HL-60 (cell line): ENCODE measurements around the gene TARBP2.

Source experiments
- DNase-seq, 2 experiments: peaks; one replicate each; pipeline ENCODE4 v3.0.0-alpha.2; 2010 to 2020; ENCODE audit warnings: low read depth in 1 of 2, low spot score in 1 of 2
- H3K27ac ChIP-seq: fragments of 250-450 bp; sonication (Bioruptor Pico); replicated peaks from 2 replicates; pipeline ENCODE4 v1.5.1; 2020; ENCODE audit warnings: mild to moderate bottlenecking, moderate library complexity
- H3K27me3 ChIP-seq: fragments of 250-450 bp; sonication (Bioruptor Pico); 2 replicates; pipeline ENCODE4 v1.5.1; 2021; ENCODE audit warnings: mild to moderate bottlenecking, moderate library complexity; ENCODE audit not compliant: insufficient read depth, poor library complexity, severe bottlenecking
- H3K4me3 ChIP-seq: replicated peaks from 2 replicates; pipeline ENCODE4 v1.5.1; 2011; ENCODE audit warnings: mild to moderate bottlenecking, control low read depth, low read length; ENCODE audit not compliant: insufficient read depth
- CTCF ChIP-seq: IDR thresholded peaks from one replicate; pipeline ENCODE4 v1.5.1; 2011; ENCODE audit warnings: low read length, control low read depth, inconsistent platforms; ENCODE audit not compliant: insufficient read depth
- GABPA ChIP-seq: IDR thresholded peaks from 2 replicates; pipeline ENCODE4 v1.6.1; 2012; ENCODE audit warnings: low read depth
- POLR2AphosphoS5 ChIP-seq: IDR thresholded peaks from 2 replicates; pipeline ENCODE4 v1.6.1; 2012; ENCODE audit warnings: low read depth
- REST ChIP-seq: IDR thresholded peaks from 2 replicates; pipeline ENCODE4 v1.6.1; 2012; ENCODE audit warnings: low read depth; ENCODE audit not compliant: insufficient replicate concordance
- SPI1 ChIP-seq: IDR thresholded peaks from 2 replicates; pipeline ENCODE4 v1.6.1; 2012; ENCODE audit warnings: low read depth, mild to moderate bottlenecking, borderline replicate concordance

TARBP2 gene

GRCh38 chr12:53507603-53507885, 6.5 kb downstream of the TARBP2 start:
- no peak overlapping the region for H3K4me3 ChIP-seq
- no peak overlapping the region for H3K27ac ChIP-seq
- DNase-seq = no peak
- TF ChIP-seq GABPA (no peak), REST (no peak), SPI1 (no peak), POLR2AphosphoS5 (no peak), CTCF (no peak)
- H3K27me3 ChIP-seq = no peaks in the 10 kb centered on the region

- peak in 1 of 2 experiments; percentile 86 for DNase-seq
- Histone ChIP-seq H3K27ac (no peak overlapping the region), H3K27me3 (no peaks in the 10 kb centered on the region), H3K4me3 (no peak overlapping the region)
- TF ChIP-seq POLR2AphosphoS5 (no peak; the same call in 1 of the 2 replicates), CTCF (peak; percentile 95), SPI1 (peak; percentile 89)
Observed at GRCh38 chr12:53508534-53509170, 7.6 kb downstream of the TARBP2 start.

- Histone ChIP-seq H3K27ac (no peak overlapping the region), H3K4me3 (no peak overlapping the region), H3K27me3 (no peaks in the 10 kb centered on the region)
- TF ChIP-seq SPI1 (no peak), REST (no peak), POLR2AphosphoS5 (no peak), CTCF (no peak), GABPA (no peak)
- DNase-seq = no peak
Observed at GRCh38 chr12:53510181-53510812, 9.2 kb downstream of the TARBP2 start.
